A549 treated with DMSO at 1 μM for 4 hours (cell line): ENCODE measurements around the gene ANAPC10. TPM values are rescaled to one million over a fixed set of nuclear protein-coding genes. Genes with fewer than 3 reads are reported as not detected.

Experiments used
- total RNA-seq: library from RNA; stranded (reverse); fragments of 200-300 nt; extraction: Qiagen RNA extraction; gene quantifications from 5 replicates; pipeline ENCODE4 v1.2.3, GENCODE V29; 2022; ENCODE audit warnings: low read depth

The ANAPC10 gene, protein sequence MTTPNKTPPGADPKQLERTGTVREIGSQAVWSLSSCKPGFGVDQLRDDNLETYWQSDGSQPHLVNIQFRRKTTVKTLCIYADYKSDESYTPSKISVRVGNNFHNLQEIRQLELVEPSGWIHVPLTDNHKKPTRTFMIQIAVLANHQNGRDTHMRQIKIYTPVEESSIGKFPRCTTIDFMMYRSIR
- 12.4 to 15.4 TPM (median 13.7 TPM) in 5 replicates for total RNA-seq

DNA sequence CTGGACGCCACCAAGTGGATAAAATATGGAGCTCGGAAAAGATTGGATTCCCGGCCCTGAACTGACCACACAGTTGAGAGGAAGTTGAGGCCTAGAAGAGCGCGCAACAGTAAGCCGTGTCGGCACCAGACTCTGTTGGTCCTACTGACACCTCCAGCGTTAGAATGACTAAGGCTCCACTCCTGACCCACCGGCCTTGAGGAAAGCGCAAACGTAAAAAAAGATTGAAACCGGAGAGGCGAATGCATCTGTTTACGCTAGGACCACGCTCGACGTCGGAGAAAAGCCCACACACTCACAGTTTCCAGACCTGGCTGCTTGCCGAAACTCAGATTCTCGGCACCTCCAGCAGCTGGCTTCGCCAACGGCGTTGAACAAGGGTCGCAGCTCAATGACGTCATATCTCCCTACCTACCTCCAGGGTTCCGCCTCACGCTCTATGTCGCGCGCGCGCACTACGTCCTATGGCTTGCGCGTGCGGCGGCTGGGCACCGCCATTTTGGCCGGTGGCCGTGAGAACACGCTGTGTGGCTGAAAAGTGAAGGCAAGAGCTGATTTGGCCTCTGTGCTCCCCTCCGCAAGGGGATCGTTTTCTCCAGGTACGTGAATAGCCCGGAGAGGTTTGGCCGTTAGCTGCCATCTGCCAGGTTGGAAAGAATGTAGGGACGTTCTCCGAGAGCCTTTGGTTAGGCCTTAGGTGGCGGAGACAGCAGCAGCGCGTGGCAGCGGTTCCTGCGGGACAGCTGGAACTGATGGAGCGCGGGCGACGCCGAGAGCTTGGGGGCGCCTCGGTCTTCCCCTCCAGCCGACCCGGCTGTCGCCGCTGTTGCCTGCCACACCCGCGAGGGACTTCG is at the start of gene ANAPC10, which contains the start of gene ABCE1:
Gene ANAPC10, minus strand, starts transcription at position 376 of the 854 bp plus-strand sequence. CDS start 2,097 bp downstream, outside the sequence.
Gene ABCE1, plus strand, starts transcription at position 491 of the 854 bp plus-strand sequence. CDS start 6,102 bp downstream, outside the sequence.

Other genes with a start within 250 kb of the ANAPC10 start
- 68.1 to 120 TPM (median 83.9 TPM) in 5 replicates for gene ABCE1, start 115 bp upstream of the ANAPC10 start, total RNA-seq
- 15.5 to 21.6 TPM (median 18.7 TPM) in 5 replicates for gene OTUD4, start 82.4 kb upstream of the ANAPC10 start, total RNA-seq